ENCODE results near the gene PURA. TPM values are rescaled to one million over a fixed set of nuclear protein-coding genes. Genes with fewer than 3 reads are reported as not detected.

PURA gene
- total RNA-seq, 1 experiment from 2014 or later: 3.6 TPM

GRCh38 chr5:140143521-140144258 is 29.8 kb downstream of the PURA start:
- Histone ChIP-seq H2AK5ac (ENCODE audit: insufficient read length, low read length) (no peak overlapping the region), H3K4ac (ENCODE audit: low read depth, low read length) (no peak overlapping the region), H3K23ac (ENCODE audit: insufficient read length, low read depth, low read length) (no peak overlapping the region), H2BK120ac (ENCODE audit: low read depth, low read length, poor library complexity, severe bottlenecking) (no peak overlapping the region), H2AFZ (ENCODE audit: low read length) (no peak overlapping the region), H3K4me2 (ENCODE audit: insufficient read depth, insufficient read length, low read length) (no peak overlapping the region), H2BK5ac (ENCODE audit: insufficient read length, low read length) (no peak overlapping the region), H2BK20ac (ENCODE audit: low read depth, low read length, poor library complexity, severe bottlenecking) (no peak overlapping the region), H3K27ac (ENCODE audit: insufficient read length, low read depth, low read length) (no peak overlapping the region), H3K18ac (ENCODE audit: insufficient read length, low read depth, low read length) (no peak overlapping the region), H4K20me1 (ENCODE audit: control insufficient read depth, insufficient read depth, insufficient read length) (no peaks in the 10 kb centered on the region), H3K56ac (ENCODE audit: insufficient read length, low read depth, low read length) (no peak overlapping the region), H3K27me3 (ENCODE audit: insufficient read depth, low read length) (peaks cover 27% of the 10 kb centered on the region), H3K9ac (ENCODE audit: extremely low read depth, insufficient read length, low read length) (no peak overlapping the region), H3K79me2 (ENCODE audit: insufficient read depth, low read length) (no peaks in the 10 kb centered on the region), H3K14ac (ENCODE audit: insufficient read depth, low read length) (no peak overlapping the region), H3K23me2 (ENCODE audit: insufficient read length, low read depth, low read length, poor library complexity, severe bottlenecking) (peaks cover 8% of the 10 kb centered on the region), H3K79me1 (ENCODE audit: insufficient read depth, low read depth, low read length, poor library complexity, severe bottlenecking) (no peaks in the 10 kb centered on the region), H3K9me3 (ENCODE audit: control insufficient read depth, low read depth, low read length) (no peaks in the 10 kb centered on the region), H3T11ph (ENCODE audit: low read length) (no peak overlapping the region), H2BK15ac (ENCODE audit: low read depth, low read length) (no peak overlapping the region), H4K8ac (replicated peaks; ENCODE audit: insufficient read length, low read depth, low read length) (no peak overlapping the region), H4K5ac (ENCODE audit: insufficient read length, low read depth, low read length) (no peak overlapping the region), H3K4me1 (ENCODE audit: insufficient read depth, low read length) (no peaks in the 10 kb centered on the region), H2BK12ac (ENCODE audit: insufficient read length, low read depth, low read length) (no peak overlapping the region), H4K91ac (ENCODE audit: insufficient read length, low read depth, low read length) (no peak overlapping the region)
- DNase-seq: no peak
- WGBS (ENCODE audit: extremely low coverage, insufficient read length, low lambda C conversion rate): no CpG with 5 or more reads among the region's 3 CpGs
- peaks cover 55% of the 10 kb centered on the region for H3K27me3 Mint-ChIP-seq (ENCODE audit: low read depth)
- no peaks in the 10 kb centered on the region; a peak in 1 of 5 replicates for H3K9me3 Mint-ChIP-seq
- no peak for TF ChIP-seq CTCF (conservative IDR thresholded peaks at IDR 0.05)
- H3K4me3 Mint-ChIP-seq: no peak overlapping the region
- H3K27ac Mint-ChIP-seq: no peak overlapping the region
- H3K36me3 Mint-ChIP-seq (ENCODE audit: insufficient read depth in 1 of 3, low read depth in 3 of 3): no peaks in the 10 kb centered on the region
- H3K4me1 Mint-ChIP-seq: peaks cover 16 to 18% of the 10 kb centered on the region in 2 experiments
